Gastroesophageal sphincter (tissue), 4 donors: Measurements from ENCODE around the gene ADGRL1. TPM values are rescaled to one million over a fixed set of nuclear protein-coding genes. Genes with fewer than 3 reads are reported as not detected.
"Not testable (repeated sequence)": the region's sequence is repeated elsewhere in the genome, so short reads cannot be mapped to it uniquely, and the experiment has no call there.

ENCODE experiments used
- ATAC-seq: fragments of 150-250 bp; one replicate; pipeline ENCODE4 v1.9.1; 2016; ENCODE audit warnings: mild to moderate bottlenecking, moderate library complexity
- H3K27ac ChIP-seq, 4 donors: fragments of 200-600 bp; sonication (generic) in 3 of 4; 1 replicate in 3 of 4; 2 replicates in 1 of 4; pipeline ENCODE4 v1.5.1; 2016 to 2019
- H3K27me3 ChIP-seq: fragments of 200-600 bp; sonication (generic); one replicate; pipeline ENCODE4 v1.5.1; 2019
- H3K36me3 ChIP-seq, 2 donors: fragments of 200-600 bp; sonication (generic); one replicate each; pipeline ENCODE4 v1.5.1; 2019; ENCODE audit warnings: control low read depth in 1 of 2
- H3K4me1 ChIP-seq, 3 donors: fragments of 200-600 bp; sonication (generic); 1 replicate in 2 of 3; 2 replicates in 1 of 3; pipeline ENCODE4 v1.5.1; 2016 to 2019; ENCODE audit warnings: control low read depth in 2 of 3
- H3K4me3 ChIP-seq, 2 donors: fragments of 200-600 bp; sonication (generic); one replicate each; pipeline ENCODE4 v1.5.1; 2019; ENCODE audit warnings: mild to moderate bottlenecking in 1 of 2, moderate library complexity in 1 of 2
- H3K9me3 ChIP-seq, 3 donors: fragments of 200-600 bp; sonication (generic); one replicate each; pipeline ENCODE4 v1.5.1; 2017 to 2019; ENCODE audit warnings: control low read depth in 2 of 3
- CTCF ChIP-seq, 4 experiments: fragments of 200-600 bp in 2 of 4; fragments of 450-650 bp in 2 of 4; sonication (generic) in 1 of 4; IDR thresholded peaks; one replicate each; pipeline ENCODE4 v1.5.1; 2017 to 2019; ENCODE audit warnings: antibody characterized with exemption in 4 of 4, mild to moderate bottlenecking in 2 of 4, moderate library complexity in 2 of 4
- EP300 ChIP-seq: sonication (generic); formaldehyde crosslinking; IDR thresholded peaks from one replicate; pipeline ENCODE4 v1.6.1; 2017; ENCODE audit warnings: antibody characterized with exemption, mild to moderate bottlenecking
- POLR2A ChIP-seq, 2 donors: fragments of 450-650 bp; IDR thresholded peaks; one replicate each; pipeline ENCODE4 v1.6.1; 2017; ENCODE audit warnings: antibody characterized with exemption in 2 of 2, mild to moderate bottlenecking in 2 of 2, moderate library complexity in 1 of 2
- POLR2AphosphoS5 ChIP-seq: sonication (generic); formaldehyde crosslinking; IDR thresholded peaks from one replicate; pipeline ENCODE4 v1.6.1; 2017; ENCODE audit warnings: antibody characterized with exemption
- WGBS, 2 donors: methylation state at CpG; one replicate each; pipeline ENCODE4 v1.1.5; 2018; ENCODE audit warnings: low coverage in 1 of 2; 5-methylcytosine and 5-hydroxymethylcytosine counted together
- total RNA-seq, 4 donors: library from RNA; depleted of rRNA; stranded (reverse); fragments of >200 nt; gene quantifications; one replicate each; pipeline ENCODE4 v1.1.0, GENCODE V29; 2016

Gene ADGRL1
- total RNA-seq, 4 donors from 2014 or later, result 13.3 to 47.9 (median 21.1) TPM

- H3K9me3 ChIP-seq, result no peaks in the 10 kb centered on the region
- no peak for ATAC-seq
- peaks cover 3 to 35% (median 23%) of the 10 kb centered on the region in 3 donors for H3K4me1 ChIP-seq
- H3K27ac ChIP-seq, result no peak overlapping the region
- no peak overlapping the region for H3K4me3 ChIP-seq
- TF ChIP-seq POLR2AphosphoS5, result no peak
- H3K27me3 ChIP-seq, result no peaks in the 10 kb centered on the region
- 41 to 100% methylated on average over 1 to 7 of the region's 7 CpGs for WGBS, 2 donors
- peaks cover 0 to 12% of the 10 kb centered on the region in 2 donors for H3K36me3 ChIP-seq
Observed at GRCh38 chr19:14146789-14147216, 59.2 kb downstream of the ADGRL1 start.

DNA sequence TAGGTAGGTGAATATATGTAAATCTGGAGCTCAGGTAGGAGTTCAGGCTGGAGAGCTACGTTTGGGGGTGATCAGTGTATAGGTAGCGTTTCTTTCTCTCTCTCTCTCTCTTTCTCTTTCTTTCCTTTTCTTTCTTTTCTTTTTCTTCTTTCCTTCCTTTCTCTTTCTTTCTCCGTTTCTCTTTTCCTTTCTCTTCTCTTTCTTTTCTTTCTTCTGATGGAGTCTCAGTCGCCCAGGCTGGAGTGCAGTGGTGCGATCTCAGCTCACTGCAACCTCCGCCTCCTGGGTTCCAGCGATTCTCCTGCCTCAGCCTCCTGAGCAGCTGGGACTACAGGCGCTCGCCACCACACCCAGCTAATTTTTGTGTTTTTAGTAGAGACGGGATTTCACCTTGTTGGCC, 59.8 kb downstream of the ADGRL1 start:
- not testable (repeated sequence) for H3K4me3 ChIP-seq, H3K27ac ChIP-seq

GRCh38 chr19:14145381-14145780, 60.6 kb downstream of the ADGRL1 start:
- Histone ChIP-seq H3K27me3 (no peaks in the 10 kb centered on the region), H3K9me3 (no peaks in the 10 kb centered on the region), H3K36me3 (no peaks in the 10 kb centered on the region), H3K4me1 (peaks cover 3 to 27% (median 21%) of the 10 kb centered on the region in 3 donors), H3K4me3 (no peak overlapping the region), H3K27ac (no peak overlapping the region)
- ATAC-seq, result no peak
- 90 to 94% methylated on average over 4 to 6 of the region's 6 CpGs for WGBS, 2 donors
- TF ChIP-seq POLR2A (IDR thresholded peaks at IDR 0.05) (no peak), POLR2AphosphoS5 (no peak), CTCF (IDR thresholded peaks at IDR 0.05) (no peak), EP300 (no peak)

More for the DNA sequence above, 59.8 kb downstream of the ADGRL1 start:
- 88% methylated on average over 10 of the region's 10 CpGs; no CpG with 5 or more reads in 1 of the 2 donors for WGBS, 2 donors
- H3K27me3 ChIP-seq, H3K36me3 ChIP-seq, H3K9me3 ChIP-seq, ATAC-seq: not testable (repeated sequence)
- H3K4me1 ChIP-seq, result peaks cover 3 to 35% (median 23%) of the 10 kb centered on the region in 3 donors

DNA sequence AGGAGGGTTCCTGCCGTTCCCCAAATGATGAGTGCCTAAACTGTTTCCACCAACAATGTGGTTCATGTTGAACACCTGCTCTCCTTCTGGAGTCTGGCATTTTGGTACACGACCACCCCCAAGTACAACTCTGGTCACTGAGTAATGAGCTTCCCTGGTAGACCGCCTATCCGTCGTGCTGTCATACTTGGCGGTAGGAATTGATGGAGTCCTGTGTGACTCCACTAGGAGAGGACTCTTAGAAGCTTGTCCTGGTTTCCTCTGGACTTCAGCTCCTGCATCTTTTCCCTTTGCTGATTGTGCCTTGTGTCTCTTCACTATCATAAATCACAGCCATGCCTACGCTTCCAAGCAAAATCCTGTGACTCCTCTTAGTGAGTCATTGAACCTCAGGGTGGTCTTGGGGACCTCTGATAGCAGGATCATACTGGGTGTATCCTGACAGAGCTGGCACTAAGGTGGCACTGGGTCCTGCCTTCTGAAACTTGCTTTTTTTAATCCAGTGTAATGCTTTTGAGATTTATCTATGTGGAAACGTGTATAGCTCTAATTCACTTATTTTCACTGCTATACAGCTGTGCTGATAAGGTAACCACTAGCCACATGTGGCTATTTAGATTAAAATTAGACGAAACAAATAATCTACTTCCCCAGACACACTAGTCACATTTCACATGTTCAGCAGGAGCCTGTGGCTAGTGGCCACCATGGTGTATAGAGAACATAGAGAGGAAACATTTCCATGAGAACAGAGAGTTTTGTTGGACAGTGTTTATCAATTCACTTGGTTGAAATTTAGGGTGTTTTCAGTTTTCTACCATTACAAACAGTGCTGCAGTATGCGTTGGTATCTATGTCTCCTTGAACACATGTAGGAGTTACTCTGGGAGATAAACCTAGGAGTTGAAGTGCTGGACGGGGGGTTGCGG, 63.4 kb downstream of the ADGRL1 start:
- H3K27ac ChIP-seq, result no peak overlapping the region
- no peaks in the 10 kb centered on the region for H3K27me3 ChIP-seq
- no peak overlapping the region for H3K4me3 ChIP-seq
- H3K36me3 ChIP-seq, result no peaks in the 10 kb centered on the region
- TF ChIP-seq EP300, result no peak
- TF ChIP-seq POLR2AphosphoS5, result no peak
- no peaks in the 10 kb centered on the region for H3K9me3 ChIP-seq
- H3K4me1 ChIP-seq, result peaks cover 0 to 27% (median 13%) of the 10 kb centered on the region in 3 donors
- 89 to 92% methylated on average over 9 to 10 of the region's 12 CpGs for WGBS, 2 donors
- no peak for ATAC-seq

DNA sequence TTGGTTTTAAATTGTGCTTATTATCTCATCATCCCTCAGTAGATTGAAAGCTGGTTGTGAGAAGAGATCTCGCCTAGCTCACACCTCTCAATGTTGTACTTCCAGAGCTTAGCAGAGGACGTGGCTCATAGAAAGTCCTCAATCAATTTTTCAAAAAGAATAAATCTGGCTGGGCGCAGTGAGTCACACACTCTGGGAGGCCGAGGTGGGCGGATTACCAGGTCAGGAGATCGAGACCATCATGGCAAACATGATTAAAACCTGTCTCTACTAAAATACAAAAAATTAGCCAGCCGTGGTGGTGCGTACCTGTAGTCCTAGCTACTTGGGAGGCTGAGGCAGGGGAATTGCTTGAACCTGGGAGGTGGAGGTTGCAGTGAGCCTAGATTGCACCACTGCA, 64.9 kb downstream of the ADGRL1 start:
- Histone ChIP-seq H3K27ac (no peak overlapping the region), H3K4me3 (no peak overlapping the region), H3K27me3 (no peaks in the 10 kb centered on the region), H3K9me3 (no peaks in the 10 kb centered on the region), H3K4me1 (peaks cover 0 to 35% (median 16%) of the 10 kb centered on the region in 3 donors), H3K36me3 (no peaks in the 10 kb centered on the region)
- TF ChIP-seq POLR2AphosphoS5, result no peak
- no peak for TF ChIP-seq POLR2A (IDR thresholded peaks at IDR 0.05)
- no peak for TF ChIP-seq CTCF (IDR thresholded peaks at IDR 0.05)
- no peak for TF ChIP-seq EP300
- no peak for ATAC-seq
- WGBS, 2 donors, result 95 to 100% methylated on average over 1 to 7 of the region's 8 CpGs

DNA sequence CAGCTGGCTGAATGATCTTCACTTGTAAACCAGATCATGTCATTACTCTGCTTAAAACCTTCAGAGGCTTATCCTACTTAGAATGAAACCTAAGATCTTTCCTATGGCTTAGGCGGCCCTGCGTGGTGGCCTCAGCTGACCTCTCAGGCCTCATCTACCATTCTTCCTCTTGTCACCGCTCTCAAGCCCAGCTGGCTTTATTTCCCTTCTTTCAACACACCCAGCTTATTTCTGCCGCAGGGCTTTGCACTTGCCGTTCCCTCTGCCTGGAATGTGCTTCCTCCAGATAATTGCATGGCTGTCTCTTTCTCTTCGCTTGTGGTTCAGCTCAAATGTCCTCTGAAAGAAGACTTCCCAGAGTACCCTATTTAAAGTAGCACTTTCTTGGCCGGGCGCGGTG, 66.0 kb downstream of the ADGRL1 start:
- TF ChIP-seq POLR2A (IDR thresholded peaks at IDR 0.05), result no peak
- TF ChIP-seq CTCF (IDR thresholded peaks at IDR 0.05), result no peak
- TF ChIP-seq POLR2AphosphoS5, result no peak
- TF ChIP-seq EP300, result no peak
- Histone ChIP-seq H3K9me3 (no peaks in the 10 kb centered on the region), H3K4me3 (no peak overlapping the region), H3K27me3 (no peaks in the 10 kb centered on the region), H3K27ac (no peak overlapping the region), H3K36me3 (no peaks in the 10 kb centered on the region), H3K4me1 (peaks cover 0 to 42% (median 19%) of the 10 kb centered on the region in 3 donors)
- ATAC-seq, result no peak
- WGBS, 2 donors, result 73 to 81% methylated on average over 5 to 6 of the region's 9 CpGs
